Midbrain (tissue), 1 donor: ENCODE results near the gene TOP2B.
A peak's percentile ranks its signal among the peaks of the same experiment; 100 is the strongest.

Experiments
- DNase-seq: peaks from one replicate; lab custom pipeline; 2025; lab: John Stamatoyannopoulos, UW

Gene TOP2B

DNA sequence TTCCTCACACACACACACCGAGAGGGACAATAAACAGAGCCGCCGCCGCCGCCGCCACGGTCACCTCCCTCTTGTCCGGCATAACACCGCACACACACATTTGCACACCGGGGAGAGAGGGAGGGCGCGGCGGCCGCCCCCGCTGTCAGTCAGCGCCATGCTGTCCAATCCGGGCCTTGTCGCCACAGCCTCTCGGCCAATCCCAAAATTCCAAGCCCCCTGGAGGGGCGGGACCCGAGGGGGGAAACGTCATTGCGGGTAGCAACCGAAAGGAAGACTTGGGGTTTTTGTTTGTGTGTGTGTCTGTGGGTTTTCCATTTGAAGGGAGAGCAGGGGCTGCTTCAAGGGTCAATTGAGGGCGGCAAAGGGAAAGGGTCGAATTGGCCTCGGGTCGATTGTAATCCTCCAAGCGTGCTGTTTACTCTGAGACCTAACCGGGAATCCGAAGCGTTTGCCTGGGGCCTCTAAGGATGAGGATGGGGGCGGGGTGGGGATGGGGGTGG, at the start of gene TOP2B:
Gene TOP2B (minus strand): TSS at position 96 of the 503 bp plus-strand sequence. CDS start 610 bp downstream, outside the sequence.
- DNase-seq: peak; percentile 96

- no peak for DNase-seq
Observed at GRCh38 chr3:25713341-25713985, 48.8 kb upstream of the TOP2B start.

- no peak for DNase-seq
Observed at GRCh38 chr3:25711090-25711489, 46.4 kb upstream of the TOP2B start.

- no peak for DNase-seq
Observed at GRCh38 chr3:25708036-25708435, 43.3 kb upstream of the TOP2B start.

DNA sequence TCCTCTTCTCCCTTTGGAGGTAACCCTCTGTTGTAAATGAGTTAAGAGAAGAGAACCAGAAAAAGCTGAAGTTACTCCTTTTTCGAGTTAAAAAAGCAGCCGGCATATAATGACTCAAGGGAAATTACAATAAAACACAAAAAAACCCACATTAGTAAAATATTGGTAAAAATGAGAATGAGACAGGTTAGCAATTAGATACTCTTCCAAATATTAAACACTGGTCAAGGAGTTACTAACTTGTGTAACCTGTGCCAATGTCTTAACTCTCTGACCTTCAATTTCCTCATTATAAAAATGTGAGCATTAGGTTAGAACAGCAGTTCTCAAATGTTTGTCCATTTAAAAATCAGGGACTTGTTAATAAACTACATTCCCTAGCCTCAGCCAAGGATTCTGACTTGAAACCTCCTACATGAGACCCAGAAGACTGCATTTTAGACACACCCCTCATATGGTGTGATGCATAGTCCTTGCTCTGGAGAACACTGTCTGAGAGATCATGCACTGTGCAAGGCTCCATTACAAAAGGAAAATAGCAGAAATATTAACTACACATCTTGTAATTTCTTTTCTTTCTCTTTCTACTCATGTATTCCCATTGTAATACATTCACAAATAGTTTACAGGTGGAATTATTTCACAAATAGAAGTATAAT, 42.7 kb upstream of the TOP2B start:
- no peak for DNase-seq

GRCh38 chr3:25706213-25706612, 41.5 kb upstream of the TOP2B start:
- no peak for DNase-seq

DNA sequence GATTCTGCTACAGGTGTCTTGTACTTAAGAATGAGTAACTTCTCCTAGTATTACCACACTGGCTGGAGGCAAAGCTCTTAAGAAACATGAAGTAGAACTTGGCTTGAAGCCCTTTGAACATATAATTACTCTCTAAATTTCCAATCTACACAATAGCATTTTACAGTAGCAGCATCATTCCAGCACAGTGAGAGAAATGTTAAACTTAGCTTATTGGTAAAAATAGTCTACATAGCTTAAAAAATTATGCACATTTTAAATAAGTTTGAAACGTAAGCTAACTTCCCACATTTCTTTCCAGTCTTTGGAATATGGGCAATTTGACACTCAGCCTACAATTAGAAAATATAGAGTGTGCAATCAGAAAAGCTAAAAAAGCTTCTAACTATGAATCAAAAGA, 32.8 kb upstream of the TOP2B start:
- DNase-seq: no peak

DNA sequence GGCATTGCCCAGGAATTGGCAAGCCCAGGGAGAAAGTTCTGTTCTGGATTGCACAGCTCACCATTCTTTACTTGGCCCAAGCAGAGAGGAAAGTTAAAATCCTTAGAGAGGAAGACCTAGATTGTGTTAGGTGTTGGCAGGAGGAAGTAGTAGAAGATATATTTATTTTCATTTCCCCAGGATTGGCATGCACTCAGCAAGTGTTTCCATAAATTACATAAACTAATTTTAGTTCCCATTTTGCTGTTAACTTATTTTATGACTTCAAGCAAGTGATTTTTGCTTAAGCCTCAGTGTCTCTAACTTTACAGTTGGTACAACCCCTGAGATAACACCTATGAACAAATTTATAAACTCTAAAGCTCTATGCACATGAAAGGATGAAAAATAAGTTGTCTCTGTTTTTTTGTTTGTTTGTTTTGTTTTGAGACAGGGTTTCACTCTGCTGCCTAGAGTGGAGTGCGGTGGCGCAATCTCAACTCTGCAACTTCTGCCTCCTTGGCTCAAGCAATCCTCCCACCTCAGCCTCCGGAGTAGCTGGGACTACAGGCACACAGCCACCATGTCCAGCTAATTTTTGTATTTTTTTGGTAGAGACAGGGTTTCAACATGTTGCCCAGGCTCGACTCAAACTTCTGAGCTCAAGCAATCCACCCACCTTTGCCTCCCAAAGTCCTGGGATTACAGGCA, 31.2 kb upstream of the TOP2B start:
- no peak for DNase-seq

DNA sequence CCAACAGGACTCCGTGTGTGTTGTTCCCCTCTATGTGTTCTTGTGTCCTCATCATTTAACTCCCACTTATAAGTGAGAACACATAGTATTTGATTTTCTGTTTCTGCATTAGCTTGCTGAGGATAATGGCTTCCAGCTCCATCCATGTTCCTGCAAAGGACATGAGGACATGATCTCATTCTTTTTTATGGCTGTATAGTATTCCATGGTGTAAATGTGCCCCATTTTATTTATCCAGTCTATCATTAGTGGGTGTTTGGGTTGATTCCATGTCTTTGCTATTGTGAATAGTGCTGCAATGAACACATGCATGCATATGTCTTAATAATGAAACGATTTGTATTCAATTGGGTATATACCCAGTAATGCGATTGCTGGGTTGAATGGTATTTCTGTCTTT, 28.5 kb upstream of the TOP2B start:
- no peak for DNase-seq

DNA sequence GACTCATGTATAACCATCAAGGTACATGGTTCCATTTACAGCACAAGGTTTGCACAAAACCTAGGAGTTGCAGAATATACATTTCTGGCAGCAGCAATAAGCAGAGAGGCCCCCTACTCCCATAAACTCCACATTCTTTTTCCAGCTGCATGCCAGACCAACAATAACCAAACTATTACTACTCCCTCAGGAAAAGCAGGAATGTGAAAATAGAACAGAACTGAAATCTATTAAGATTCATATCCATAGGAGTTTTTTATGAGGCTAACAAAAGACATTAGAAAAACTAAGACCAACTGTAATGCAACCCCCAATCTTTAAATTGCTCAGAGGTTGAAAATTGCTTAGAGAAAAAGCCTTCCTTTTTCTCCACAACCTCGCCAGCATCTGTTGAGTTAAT, 27.6 kb upstream of the TOP2B start:
- no peak for DNase-seq

DNA sequence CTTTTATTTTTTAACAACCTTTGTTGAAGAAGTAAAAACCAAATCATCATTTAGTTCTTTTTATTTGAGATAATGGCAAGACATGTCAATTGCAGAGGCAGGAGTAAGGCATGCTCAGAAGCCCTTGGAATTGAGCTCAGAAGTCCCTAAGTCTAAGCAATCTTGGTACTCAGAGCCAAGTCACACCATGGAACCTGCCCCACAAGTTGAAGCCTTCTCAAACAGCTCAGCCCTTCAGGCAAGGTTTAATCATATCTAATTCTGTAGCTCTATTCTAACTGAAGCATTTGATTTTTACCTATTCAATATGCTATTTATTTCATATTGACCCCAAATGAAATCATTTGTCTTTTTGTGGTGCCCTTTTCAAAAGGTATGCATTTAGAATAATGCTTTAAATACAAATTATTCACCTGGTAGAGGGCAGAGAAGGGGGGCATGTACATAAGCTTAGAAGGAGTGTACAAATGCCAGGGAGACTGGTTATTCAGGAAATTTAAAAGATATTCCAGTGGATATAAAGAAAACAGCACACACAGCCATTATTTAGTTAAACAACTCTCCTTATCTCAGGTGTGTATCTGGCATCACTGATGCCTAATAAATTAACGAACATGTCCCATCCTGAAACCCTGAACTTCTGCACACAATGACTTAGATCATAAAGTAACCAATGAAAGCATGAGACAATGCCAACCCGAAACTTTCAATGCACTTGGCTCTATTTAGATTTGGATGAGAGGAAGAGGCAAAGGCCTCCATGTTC, 26.2 kb upstream of the TOP2B start:
- DNase-seq: no peak

DNA sequence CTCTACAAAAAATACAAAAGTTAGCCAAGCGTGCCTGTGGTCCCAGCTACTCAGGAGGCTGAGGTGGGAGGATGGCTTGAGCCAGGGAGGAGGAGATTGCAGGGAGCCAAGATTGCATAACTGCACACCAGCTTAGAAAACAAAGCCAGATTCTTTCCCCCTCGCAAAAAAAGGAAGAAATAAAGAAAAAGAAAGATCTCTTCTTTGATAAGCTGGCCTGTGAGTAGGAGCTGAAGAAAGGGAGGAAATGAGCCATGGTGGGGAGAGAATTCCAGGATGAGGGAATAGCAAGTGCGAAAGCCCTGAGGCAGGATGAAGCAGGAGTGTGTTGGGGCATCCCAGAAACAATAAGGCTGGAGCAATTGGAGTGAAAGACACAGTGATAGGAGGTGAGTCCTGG, 24.5 kb upstream of the TOP2B start:
- DNase-seq: no peak

- no peak for DNase-seq
Observed at GRCh38 chr3:25687742-25688141, 23.0 kb upstream of the TOP2B start.

DNA sequence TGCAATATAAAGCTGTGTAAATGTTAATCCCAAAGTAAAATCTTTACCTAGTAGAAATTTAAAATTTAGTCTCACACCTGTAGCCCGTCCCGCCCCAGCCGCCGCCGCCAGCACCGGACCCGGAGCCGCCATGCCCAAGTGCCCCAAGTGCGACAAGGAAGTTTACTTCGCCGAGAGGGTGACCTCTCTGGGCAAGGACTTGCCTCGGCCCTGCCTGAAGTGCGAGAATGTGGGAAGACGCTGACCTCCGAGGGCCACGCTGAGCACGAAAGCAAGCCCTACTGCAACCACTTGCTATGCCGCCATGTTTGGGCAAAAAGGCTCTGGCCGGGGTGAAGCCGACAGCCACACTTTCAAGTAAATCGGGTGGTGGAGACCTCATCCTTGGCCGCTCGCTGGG, 22.1 kb upstream of the TOP2B start:
- DNase-seq: no peak

GRCh38 chr3:25683882-25684281, 19.2 kb upstream of the TOP2B start:
- no peak for DNase-seq

GRCh38 chr3:25683410-25683809, 18.7 kb upstream of the TOP2B start:
- no peak for DNase-seq

- no peak for DNase-seq
Observed at GRCh38 chr3:25679642-25680302, 15.1 kb upstream of the TOP2B start.

GRCh38 chr3:25679166-25679565, 14.5 kb upstream of the TOP2B start:
- DNase-seq: peak; percentile 44

GRCh38 chr3:25678581-25678980, 13.9 kb upstream of the TOP2B start:
- peak; percentile 7 for DNase-seq

- DNase-seq: no peak
Observed at GRCh38 chr3:25677121-25677520, 12.4 kb upstream of the TOP2B start.

DNA sequence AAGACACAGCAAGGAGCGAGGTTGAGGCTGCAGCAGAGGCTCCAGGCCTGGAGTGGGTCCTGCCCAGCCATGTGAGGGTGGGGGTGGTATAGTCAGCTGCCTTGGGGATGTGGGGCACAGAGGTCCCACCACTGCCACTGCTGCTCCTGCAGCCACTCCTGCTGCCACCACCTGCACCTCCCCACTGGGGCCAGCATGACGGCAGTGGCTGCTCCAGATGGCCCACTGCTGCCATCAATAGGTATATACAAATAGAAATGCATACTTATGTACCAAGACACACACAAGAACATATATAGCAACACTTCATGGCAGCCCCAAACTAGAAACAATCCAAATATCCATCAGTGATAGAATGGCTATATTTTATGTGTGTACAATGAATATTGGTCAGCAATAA, 10.0 kb upstream of the TOP2B start:
- no peak for DNase-seq
